ENCODE measurements around the gene ERC1. TPM values are rescaled to one million over a fixed set of nuclear protein-coding genes. Genes with fewer than 3 reads are reported as not detected.
"Not testable (repeated sequence)": the region's sequence is repeated elsewhere in the genome, so short reads cannot be mapped to it uniquely, and the experiment has no call there.

ERC1 gene
- total RNA-seq, 4 donors from 2014 or later, result 46.1 to 83.2 (median 63.8) TPM

- TF ChIP-seq CTCF (IDR thresholded peaks at IDR 0.05), result no peak
- ATAC-seq (ENCODE audit: low FRiP score) (no peak), DNase-seq (ENCODE audit: low spot score) (no peak)
Measured at GRCh38 chr12:1130164-1130563, 139.1 kb downstream of the ERC1 start.

GRCh38 chr12:1130571-1130970, 139.5 kb downstream of the ERC1 start:
- ATAC-seq (ENCODE audit: low FRiP score), result no peak

GRCh38 chr12:1131811-1132224, 140.8 kb downstream of the ERC1 start:
- no peak for TF ChIP-seq CTCF (IDR thresholded peaks at IDR 0.05)
- ATAC-seq (ENCODE audit: low FRiP score), result no peak
- no peak for DNase-seq (ENCODE audit: low spot score)

More at GRCh38 chr12:1130571-1130970, 139.5 kb downstream of the ERC1 start:
- TF ChIP-seq CTCF (IDR thresholded peaks at IDR 0.05), result no peak
- no peak for DNase-seq (ENCODE audit: low spot score)

- no peak for TF ChIP-seq CTCF (IDR thresholded peaks at IDR 0.05)
- ATAC-seq (ENCODE audit: low FRiP score) (no peak), DNase-seq (ENCODE audit: low spot score) (no peak)
Measured at GRCh38 chr12:1132311-1132710, 141.3 kb downstream of the ERC1 start.

- no peak for TF ChIP-seq CTCF (IDR thresholded peaks at IDR 0.05)
- ATAC-seq (ENCODE audit: low FRiP score) (no peak), DNase-seq (ENCODE audit: low spot score) (no peak)
Measured at GRCh38 chr12:1138691-1139090, 147.7 kb downstream of the ERC1 start.

GRCh38 chr12:1146758-1147157, 155.7 kb downstream of the ERC1 start:
- ATAC-seq (ENCODE audit: low FRiP score); DNase-seq (ENCODE audit: low spot score): not testable (repeated sequence)

GRCh38 chr12:1147821-1148220, 156.8 kb downstream of the ERC1 start:
- no peak for TF ChIP-seq CTCF (IDR thresholded peaks at IDR 0.05)
- no peak for ATAC-seq (ENCODE audit: low FRiP score)

GRCh38 chr12:1157046-1157445, 166.0 kb downstream of the ERC1 start:
- DNase-seq (ENCODE audit: low spot score) (no peak), ATAC-seq (ENCODE audit: low FRiP score) (no peak)
- TF ChIP-seq CTCF (IDR thresholded peaks at IDR 0.05), result no peak

More at GRCh38 chr12:1147821-1148220, 156.8 kb downstream of the ERC1 start:
- no peak for DNase-seq (ENCODE audit: low spot score)

Measured in omental fat pad (tissue), 4 donors.